ENCODE data around the gene COL6A1. TPM values are rescaled to one million over a fixed set of nuclear protein-coding genes. Genes with fewer than 3 reads are reported as not detected.

Gene COL6A1
- total RNA-seq, 4 donors from 2014 or later: 356 to 669 (median 427) TPM

DNA sequence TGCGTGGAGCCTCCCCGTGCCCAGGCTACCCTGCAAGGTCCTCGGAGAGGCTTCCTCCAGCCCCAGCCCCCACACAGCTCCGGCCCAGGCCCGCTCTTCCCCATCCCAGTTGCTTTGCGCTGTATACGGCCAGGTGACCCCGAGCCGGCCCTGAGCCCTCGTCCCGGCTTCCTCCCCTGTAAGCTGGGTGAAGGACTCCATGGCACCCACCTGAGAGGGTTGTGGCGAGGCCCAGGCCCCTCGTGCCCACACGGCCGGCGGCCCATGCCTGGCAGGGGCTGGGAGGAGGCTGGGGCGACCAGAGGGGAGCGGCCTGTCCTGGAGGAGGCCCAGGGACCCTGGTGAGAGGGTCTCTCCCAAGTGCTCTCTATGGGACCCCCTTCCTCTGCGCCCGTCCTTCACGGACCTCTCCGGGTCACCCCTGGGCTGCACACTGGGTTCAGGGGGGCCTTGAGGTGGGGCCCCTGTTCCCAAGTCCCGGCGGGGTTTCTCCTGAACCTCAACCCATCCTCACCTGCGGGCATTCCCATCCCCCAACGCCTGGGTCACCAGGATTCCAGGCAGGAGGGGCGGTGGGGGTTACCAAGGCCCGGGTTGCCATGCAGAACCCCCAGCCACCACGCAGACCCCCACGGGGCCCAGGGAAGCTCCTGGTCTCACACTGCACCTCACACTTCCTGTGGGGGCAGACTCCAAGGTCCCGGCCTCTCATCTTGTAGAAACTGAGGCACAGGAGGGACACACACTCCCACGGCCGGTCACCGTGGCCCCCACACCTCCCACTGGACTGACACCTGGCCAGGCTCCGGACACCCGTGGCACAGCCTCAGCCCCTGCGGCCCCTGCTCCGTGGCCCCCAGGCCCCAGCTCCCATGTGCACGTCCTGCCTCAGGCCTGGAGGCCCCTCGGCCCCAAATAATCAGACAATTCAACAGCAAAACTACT lies 25.2 kb downstream of the COL6A1 start:
- H3K27me3 ChIP-seq: no peaks in the 10 kb centered on the region
- DNase-seq (ENCODE audit: low spot score in 2 of 2): no peak
- H3K4me1 ChIP-seq: no peaks in the 10 kb centered on the region
- TF ChIP-seq, protein P1, sequence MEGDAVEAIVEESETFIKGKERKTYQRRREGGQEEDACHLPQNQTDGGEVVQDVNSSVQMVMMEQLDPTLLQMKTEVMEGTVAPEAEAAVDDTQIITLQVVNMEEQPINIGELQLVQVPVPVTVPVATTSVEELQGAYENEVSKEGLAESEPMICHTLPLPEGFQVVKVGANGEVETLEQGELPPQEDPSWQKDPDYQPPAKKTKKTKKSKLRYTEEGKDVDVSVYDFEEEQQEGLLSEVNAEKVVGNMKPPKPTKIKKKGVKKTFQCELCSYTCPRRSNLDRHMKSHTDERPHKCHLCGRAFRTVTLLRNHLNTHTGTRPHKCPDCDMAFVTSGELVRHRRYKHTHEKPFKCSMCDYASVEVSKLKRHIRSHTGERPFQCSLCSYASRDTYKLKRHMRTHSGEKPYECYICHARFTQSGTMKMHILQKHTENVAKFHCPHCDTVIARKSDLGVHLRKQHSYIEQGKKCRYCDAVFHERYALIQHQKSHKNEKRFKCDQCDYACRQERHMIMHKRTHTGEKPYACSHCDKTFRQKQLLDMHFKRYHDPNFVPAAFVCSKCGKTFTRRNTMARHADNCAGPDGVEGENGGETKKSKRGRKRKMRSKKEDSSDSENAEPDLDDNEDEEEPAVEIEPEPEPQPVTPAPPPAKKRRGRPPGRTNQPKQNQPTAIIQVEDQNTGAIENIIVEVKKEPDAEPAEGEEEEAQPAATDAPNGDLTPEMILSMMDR (IDR thresholded peaks at IDR 0.05): no peak
- TF ChIP-seq EP300 (IDR thresholded peaks at IDR 0.05) (no peak), POLR2A (IDR thresholded peaks at IDR 0.05) (no peak)
- no peak overlapping the region for H3K27ac ChIP-seq
- no peak overlapping the region for H3K4me3 ChIP-seq
- no peaks in the 10 kb centered on the region for H3K9me3 ChIP-seq
- WGBS, 2 donors: 95 to 96% methylated on average over 24 to 39 of the region's 40 CpGs
- H3K36me3 ChIP-seq: peaks cover 0 to 33% (median 0%) of the 10 kb centered on the region in 3 donors

DNA sequence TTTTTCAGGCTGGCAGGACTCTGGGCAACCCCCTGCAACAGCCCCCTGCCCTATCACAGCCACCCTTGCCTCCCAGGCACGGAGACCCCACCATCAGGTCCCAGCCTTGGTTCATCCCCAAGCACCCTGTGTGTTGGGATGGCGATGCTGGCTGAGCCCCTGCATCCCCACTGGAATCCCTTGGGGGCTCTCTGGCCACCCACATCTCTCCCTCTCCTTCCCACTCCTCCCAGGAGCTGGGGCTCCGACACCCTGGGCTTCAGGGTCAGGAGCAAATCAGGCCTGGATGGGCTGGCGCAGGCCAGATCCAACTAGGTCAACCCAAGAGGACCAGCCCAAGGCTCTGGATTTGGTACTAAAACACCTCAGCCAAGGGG lies 25.9 kb downstream of the COL6A1 start:
- H3K9me3 ChIP-seq: no peaks in the 10 kb centered on the region
- H3K4me3 ChIP-seq: no peak overlapping the region
- TF ChIP-seq EP300 (IDR thresholded peaks at IDR 0.05) (no peak), POLR2A (IDR thresholded peaks at IDR 0.05) (no peak)
- TF ChIP-seq, protein P1 (IDR thresholded peaks at IDR 0.05): no peak
- H3K27me3 ChIP-seq: no peaks in the 10 kb centered on the region
- H3K27ac ChIP-seq: no peak overlapping the region
- DNase-seq (ENCODE audit: low spot score in 2 of 2): no peak
- 94 to 96% methylated on average over 3 to 4 of the region's 4 CpGs for WGBS, 2 donors
- H3K4me1 ChIP-seq: peaks cover 0 to 5% (median 0%) of the 10 kb centered on the region in 4 donors
- H3K36me3 ChIP-seq: peaks cover 0 to 27% (median 0%) of the 10 kb centered on the region in 3 donors

DNA sequence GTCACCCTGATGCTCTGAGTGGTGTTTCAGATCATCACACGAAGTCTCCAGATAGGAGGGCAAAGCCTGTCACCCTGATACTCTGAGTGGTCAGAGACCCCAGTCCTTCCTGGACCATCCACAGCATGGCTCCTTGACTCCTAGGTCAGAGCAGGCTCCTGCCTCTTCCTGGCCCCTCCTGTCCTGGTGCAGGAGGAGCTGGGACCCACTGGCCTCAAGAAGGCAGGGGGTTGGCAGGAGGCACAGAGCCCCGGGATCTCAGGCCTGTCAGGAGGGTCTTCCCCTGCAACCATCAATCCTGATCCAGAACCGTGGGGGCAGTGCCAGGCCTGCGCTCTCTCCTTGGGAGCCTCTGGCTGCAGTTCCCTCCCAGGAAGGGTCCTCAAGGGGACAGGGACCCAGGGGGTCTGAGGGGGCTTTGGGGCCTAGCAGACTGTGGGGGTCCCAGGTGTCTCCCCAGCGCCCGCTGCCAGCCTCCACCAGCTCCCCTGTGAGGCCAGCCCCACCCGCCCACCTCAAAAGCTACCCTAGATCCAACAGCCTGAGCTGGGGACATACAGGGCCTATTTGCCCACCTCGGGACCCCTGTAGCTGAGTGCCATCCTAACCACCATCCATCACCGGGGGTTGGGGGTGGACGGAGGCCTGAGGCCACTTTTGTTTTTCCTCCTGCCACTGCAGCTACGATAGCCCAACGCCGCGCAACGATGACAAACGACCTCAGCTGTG lies 27.5 kb downstream of the COL6A1 start:
- Histone ChIP-seq H3K9me3 (no peaks in the 10 kb centered on the region), H3K4me3 (no peak overlapping the region), H3K4me1 (peaks cover 0 to 9% (median 0%) of the 10 kb centered on the region in 4 donors), H3K27ac (no peak overlapping the region), H3K27me3 (no peaks in the 10 kb centered on the region), H3K36me3 (peaks cover 0 to 11% (median 0%) of the 10 kb centered on the region in 3 donors)
- WGBS, 2 donors: 69 to 80% methylated on average over 10 to 16 of the region's 16 CpGs
- no peak for DNase-seq (ENCODE audit: low spot score in 2 of 2)
- TF ChIP-seq EP300 (IDR thresholded peaks at IDR 0.05) (no peak), POLR2A (IDR thresholded peaks at IDR 0.05) (no peak)
- TF ChIP-seq, protein P1 (IDR thresholded peaks at IDR 0.05): no peak

DNA sequence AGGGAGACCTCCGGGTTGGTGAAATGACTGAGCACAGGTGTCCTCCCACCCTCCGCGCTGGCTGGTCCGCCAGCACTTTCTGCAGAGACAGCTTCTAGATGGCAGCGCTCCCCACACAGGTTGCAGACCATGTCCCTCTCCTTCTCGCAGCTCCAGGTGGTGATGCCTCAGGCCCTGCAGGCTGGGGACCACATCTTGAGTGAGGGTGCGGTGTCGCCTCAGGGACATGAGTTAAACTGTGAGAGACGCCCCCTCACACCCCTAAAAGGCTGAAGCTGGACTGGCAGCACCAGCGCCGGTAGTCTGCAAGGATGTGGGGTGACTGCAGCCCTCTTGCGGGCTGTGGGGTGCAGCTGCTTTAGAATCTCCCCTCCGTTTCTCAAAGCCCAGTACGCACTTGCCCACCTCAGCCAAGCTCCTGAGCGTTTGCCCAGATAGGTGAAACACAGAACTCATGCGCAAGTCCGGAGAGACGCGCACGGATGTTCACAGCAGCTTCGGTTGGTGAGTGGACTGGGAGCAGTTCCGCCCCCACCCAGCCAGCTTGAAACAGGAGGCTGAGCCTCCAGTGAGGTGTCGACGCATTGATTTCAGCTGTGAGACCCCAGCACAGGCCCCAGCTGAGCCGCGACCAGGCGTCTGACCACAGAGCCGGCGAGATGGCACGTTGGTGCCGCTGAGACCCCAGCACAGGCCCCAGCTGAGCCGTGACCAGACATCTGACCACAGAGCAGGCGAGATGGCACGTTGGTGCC lies 28.6 kb downstream of the COL6A1 start:
- Histone ChIP-seq H3K27ac (no peak overlapping the region), H3K36me3 (peaks cover 0 to under 1% (median 0%) of the 10 kb centered on the region in 3 donors), H3K4me3 (no peak overlapping the region), H3K27me3 (no peaks in the 10 kb centered on the region), H3K9me3 (no peaks in the 10 kb centered on the region), H3K4me1 (peaks cover 0 to 9% (median 0%) of the 10 kb centered on the region in 4 donors)
- DNase-seq (ENCODE audit: low spot score in 2 of 2): no peak
- WGBS, 2 donors: 88 to 91% methylated on average over 26 to 32 of the region's 34 CpGs
- TF ChIP-seq, protein P1 (IDR thresholded peaks at IDR 0.05): no peak
- TF ChIP-seq POLR2A (IDR thresholded peaks at IDR 0.05) (no peak), EP300 (IDR thresholded peaks at IDR 0.05) (no peak)
